HG03342 (cell line): ENCODE measurements around the gene TBL1Y.
"Not testable (repeated sequence)": the region's sequence is repeated elsewhere in the genome, so short reads cannot be mapped to it uniquely, and the experiment has no call there.

Source experiments
- ATAC-seq: cut with Tn5 transposase; IDR thresholded peaks from one replicate; pipeline ENCODE4 v1.9.1; 2021; ENCODE audit warnings: mild to moderate bottlenecking, moderate library complexity; ENCODE audit not compliant: unreplicated experiment

Gene TBL1Y

DNA sequence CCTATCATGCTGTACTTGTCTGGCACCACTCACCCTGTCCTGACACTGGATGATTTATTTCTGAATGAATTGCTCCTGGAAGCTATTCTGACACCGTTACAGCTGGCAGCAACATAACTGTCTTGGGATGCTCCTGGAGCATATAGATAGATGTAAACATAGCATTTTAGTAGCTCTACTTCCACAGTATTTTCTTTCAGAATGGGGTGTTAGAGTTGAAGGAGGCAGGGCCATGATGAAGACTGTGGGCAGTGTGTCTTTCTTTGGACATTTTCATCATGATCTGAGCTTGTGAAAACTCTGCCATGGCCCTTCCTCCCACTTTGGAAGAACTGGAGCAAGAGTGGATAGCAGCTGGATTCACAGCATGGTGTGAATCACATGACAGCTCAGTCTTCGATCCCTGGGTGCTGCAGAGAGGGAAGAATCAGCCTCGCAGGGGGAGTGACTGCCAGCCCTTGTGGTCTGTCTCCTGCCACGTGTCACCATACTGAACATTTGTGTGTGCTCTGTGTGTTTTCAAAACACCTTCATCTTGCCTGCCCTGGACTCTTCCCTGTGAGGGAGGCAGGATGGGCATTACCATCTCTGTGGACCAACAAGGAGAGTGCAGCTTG lies 61.9 kb downstream of the TBL1Y start:
- ATAC-seq, result no peak

DNA sequence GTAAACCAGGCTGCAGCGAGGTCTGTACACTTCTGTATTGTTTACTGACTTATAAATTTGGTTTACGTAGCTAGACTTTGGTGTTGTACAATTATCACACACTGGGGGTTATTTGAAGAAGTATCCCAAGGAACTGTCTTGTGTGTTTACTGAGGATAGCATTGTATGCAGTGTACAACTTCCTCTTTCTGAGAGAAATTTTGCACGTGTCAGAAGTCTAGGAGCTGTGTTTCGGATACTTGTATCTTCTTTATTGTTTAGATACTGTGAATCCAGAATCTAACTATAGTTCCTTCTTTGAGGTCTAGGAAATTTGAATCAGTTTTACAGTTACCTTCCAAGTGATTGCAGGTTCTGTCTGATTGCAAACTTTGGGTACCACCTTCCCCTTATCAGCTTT lies 64.5 kb downstream of the TBL1Y start:
- no peak for ATAC-seq

DNA sequence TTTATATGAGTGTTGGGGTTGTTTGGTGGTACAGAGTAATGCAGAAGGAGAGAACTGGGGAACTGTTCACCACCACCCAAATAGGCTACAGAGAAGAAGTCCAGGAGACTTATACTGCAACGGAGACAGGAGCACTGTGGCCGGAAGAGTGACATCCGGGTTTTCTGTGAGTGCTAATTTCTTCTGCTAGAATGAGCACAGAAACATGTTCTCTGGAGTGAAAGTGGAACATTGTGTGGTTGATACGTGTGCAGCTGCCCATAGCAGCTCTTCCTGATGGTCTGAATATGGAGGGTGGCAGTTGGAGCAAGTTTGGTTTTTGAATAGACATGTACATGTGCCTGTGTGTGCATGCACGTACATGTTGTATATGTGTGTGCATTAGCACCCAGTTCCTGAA lies 67.3 kb downstream of the TBL1Y start:
- ATAC-seq, result no peak

DNA sequence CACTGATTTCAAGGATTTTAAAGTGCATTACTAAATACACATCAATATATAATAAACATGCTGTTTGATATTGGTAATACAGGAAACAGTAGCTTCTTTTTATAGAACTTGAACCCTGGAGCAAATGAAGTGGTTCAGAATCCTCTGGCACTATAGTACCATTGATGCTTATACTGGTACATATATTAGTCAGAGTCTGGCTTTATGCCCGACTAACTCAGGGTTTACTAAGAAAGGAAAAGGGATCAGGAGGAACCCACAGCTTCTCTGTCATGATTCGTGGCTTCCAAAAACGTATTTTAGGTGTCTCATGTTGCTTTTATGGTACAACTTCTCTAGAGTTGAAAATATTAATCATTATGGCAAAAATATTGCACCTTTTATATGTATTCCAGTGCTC lies 72.7 kb downstream of the TBL1Y start:
- no peak for ATAC-seq

DNA sequence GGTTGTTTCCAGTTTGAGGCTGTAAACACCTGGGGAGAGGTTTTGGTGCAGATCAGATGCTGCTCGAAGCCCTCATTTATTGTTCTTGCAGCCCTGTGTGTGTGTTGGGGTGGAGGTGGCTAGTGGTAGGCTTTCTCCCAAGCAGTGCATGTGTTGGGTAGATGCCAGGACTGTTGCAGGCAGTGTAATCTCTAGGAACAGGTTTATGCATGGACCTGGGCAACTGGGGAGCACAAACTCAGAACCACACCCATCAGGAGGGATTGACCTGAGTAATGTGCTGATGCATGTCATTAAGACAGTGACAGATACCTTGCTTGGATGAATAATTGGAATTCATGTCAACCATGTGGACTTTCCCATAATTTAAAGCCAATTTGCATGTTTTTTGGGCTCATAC lies 77.3 kb downstream of the TBL1Y start:
- no peak for ATAC-seq

DNA sequence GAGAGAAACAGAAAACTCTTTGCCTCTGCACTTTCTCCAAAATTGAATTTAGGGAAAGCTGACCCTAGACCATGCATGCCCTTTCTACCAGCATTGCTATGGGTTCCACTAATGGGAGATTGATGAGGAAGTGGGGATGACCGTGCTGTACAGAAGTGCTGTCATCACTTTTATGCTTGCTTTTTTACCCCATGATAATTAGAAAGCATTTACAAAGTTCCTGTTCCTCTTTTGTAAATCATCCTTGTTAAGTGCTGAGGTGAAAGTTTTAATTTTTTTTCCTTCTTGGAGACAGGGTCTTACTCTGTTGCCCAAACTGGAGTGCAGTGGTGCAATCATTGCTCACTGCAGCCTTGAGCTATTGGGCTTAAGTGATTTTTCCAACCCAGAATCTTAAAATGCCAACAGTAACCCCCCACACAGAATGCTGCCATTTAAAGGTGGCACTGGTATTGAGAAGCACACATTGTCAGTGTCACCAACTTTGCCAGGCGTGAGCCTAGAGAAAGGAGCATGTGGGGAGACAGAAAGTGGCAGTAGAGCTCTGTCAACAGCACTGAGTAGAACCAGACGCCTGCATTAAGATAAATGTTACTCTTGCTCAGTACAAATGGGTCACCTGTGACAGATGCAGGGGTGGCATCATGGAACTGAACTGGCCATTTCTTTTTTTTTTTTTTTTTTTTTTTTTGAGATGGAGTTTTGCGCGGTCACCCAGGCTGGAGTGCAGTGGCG lies 79.6 kb downstream of the TBL1Y start:
- ATAC-seq, result no peak

DNA sequence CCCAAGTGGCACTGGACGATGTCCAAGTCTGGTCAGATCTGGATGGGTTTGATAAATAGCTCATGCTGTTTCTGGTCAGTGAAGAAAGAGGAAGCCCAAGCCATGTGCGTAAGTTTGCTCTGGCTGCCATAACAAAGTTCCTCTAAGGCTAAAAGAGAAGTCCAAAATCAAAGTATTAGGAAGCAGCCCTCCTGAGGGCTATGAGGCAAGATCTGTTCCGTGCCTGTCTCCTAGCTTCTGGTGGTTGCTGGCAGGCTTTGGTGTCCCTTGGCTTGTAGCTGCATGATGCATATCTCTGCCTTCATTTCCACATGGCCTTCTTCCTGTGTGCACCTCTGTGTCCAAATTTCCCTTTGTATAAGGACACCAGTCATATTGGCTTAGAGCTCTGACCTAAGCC lies 81.5 kb downstream of the TBL1Y start:
- no peak for ATAC-seq

DNA sequence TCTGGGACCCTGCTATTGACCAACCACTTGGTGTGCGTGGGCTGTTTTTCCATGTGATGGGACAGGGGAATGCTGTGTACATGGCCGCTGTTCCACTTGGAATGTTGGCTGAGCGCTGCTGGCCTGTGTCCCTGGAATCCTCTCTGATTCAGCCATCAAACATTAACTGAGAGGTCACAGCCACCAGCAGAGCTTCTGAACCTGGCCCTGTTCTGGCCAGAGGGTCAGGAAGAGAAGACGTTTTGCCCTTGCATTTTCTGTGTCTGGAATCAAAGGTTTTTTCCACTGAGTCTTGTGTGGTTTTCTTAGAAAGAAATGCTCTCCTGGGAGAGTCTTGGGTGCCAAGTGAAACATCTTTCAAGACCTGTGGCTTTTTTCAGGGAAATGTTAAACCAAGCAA lies 85.5 kb downstream of the TBL1Y start:
- no peak for ATAC-seq

DNA sequence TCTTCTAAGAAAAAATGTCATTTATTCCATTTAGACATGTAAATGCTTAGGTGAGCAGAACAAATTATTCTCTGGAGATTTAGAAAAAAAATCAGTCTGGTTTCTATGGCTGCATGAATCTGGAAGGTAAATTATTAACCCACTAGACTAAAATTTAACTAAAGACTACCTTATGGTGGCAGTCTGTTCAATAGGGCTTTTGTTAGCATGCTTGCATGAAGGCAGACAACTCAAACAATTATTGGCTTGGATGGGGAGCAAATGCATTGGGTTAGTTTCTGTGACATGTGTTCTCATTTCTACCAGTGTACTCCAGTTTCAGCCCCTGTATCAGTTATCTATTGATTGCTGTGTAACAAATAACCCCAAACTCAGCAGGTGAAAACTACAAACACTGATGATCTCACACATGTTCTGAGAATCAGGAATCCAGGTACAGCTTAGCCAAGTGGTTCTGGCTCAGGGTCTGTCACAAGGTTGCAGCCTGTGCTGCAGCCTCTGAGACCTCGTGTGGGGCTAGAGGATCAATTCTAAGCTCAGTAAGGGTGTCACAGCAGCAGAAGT lies 87.1 kb downstream of the TBL1Y start:
- ATAC-seq, result no peak

DNA sequence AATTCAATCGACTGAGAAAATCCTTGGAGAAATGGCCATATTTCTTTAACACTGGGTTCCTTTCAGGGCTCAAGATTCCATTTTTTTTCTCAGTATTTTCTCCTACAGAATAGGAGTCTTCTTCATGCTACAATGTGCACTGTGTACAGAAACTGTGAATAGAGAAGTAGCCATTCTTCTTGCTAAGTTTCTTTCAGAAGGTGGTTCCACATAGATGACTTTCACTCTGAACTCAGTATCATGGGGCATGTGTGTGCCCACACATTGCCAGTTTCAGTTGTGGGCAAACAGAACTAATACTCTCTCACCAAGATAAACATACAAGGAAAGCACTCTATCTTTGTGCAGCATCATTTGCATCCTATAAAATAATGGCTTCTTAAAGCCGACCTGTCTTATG lies 89.4 kb downstream of the TBL1Y start:
- ATAC-seq, result no peak

DNA sequence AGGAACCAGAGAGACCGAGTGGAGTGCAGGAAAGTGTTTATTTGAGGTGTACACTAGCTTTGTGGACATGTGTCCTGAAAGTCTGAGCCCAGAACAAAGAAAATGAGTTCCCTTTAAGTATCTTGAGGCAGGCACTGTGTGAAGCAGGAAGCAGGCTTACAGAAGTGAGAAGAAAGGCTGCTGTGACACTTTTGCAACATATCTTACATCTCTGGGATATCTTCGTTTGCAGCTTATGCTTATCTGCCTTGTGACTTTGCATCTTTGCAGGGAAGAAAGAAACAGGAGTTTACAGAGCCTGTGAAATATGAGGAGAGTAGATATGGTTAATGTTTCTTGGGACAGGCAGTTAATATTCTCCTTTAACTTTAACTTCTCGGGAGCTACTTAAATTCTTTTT lies 92.1 kb downstream of the TBL1Y start:
- ATAC-seq, result no peak

DNA sequence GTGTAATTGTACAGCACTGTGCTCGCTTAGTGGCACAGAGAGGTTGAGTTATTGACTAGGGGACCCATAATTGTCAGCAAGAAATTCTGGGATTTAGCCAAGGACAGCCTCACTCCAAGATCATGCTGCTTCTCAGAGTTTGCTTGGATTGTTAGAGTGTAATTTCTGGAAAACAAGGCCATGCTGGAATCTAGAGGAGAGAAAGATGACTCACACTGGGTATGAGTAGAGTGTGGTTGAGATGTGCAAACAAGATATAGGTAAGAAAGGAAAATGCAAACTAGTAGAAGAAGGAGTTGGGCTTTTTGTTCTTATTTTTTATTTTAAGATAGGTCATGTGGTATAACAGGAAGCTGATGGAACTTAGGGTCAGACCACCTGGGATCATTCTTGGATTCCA lies 97.4 kb downstream of the TBL1Y start:
- no peak for ATAC-seq

DNA sequence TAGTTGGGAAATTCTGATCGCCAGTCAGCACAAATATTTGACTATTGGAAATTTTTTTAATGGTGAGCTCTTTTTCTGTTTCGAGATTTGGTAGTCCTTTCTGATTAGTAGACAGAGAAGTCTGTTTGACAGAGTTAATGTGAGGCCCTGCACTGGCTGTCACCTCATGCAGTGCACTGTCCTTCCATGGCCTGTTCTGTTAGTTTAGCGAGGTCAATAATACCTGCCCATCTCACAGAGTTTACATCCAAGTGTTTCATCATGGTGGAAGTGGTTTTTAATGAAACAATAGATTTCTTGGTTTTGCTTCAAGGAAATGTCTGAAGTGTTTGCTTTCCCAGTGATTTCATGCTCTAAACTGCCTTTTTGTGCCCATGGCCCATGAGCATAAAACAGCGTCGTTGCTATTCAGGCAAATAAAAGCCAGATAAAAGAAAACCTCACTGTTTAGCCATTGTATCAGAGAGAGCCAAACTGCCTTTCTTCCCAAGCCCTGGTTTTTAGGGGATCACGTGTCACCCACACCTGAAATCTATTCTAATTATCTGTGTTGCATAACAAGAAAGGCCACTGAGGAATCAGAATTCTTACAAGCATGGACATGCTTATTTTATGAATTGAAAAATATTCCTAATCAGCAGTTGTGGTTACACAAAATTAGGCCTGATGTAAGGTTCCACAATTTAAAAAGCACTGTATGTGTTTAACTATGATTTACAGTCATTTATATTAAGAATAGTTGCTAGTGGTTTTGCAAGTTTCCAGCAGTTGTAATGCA lies 98.3 kb downstream of the TBL1Y start:
- no peak for ATAC-seq

DNA sequence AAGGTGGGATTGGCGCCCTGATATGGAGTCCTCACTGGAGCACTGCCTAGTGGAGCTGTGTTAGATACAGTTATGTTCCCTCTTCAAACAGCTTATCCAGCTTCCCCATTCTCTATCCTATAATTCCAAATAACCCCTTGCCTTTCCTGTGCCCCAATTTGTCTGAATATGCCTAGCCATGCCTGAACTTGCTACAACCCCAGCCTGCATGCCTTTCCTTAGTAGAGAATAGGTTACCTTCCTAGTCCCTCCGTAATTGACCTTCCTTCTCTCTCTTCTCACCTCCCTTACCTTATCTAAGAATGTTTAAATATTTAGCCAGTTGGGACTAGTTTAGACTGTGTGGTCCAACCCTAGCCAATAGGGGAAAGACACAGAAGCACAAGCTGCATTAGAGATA lies 102.6 kb downstream of the TBL1Y start:
- ATAC-seq, result no peak

DNA sequence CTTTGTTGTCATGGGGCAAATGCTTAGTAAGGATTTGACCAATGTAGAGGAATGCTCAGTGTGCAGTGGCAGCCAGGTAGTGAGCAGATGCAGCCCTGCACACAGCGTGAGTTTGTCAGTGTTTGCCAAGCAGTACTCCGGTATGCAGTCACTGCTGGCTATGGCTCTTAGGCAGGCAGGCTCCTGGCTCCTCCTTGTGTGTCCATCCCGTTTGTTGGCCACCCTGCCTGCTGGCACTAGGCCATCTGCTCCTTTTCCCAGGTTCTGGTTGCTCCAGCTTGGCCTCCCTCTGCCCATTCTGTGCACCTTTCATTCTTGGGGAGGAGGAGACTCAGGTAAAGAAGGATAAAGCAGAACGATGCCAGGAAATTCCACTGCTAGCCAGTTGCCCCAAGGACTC lies 106.0 kb downstream of the TBL1Y start:
- ATAC-seq, result no peak

DNA sequence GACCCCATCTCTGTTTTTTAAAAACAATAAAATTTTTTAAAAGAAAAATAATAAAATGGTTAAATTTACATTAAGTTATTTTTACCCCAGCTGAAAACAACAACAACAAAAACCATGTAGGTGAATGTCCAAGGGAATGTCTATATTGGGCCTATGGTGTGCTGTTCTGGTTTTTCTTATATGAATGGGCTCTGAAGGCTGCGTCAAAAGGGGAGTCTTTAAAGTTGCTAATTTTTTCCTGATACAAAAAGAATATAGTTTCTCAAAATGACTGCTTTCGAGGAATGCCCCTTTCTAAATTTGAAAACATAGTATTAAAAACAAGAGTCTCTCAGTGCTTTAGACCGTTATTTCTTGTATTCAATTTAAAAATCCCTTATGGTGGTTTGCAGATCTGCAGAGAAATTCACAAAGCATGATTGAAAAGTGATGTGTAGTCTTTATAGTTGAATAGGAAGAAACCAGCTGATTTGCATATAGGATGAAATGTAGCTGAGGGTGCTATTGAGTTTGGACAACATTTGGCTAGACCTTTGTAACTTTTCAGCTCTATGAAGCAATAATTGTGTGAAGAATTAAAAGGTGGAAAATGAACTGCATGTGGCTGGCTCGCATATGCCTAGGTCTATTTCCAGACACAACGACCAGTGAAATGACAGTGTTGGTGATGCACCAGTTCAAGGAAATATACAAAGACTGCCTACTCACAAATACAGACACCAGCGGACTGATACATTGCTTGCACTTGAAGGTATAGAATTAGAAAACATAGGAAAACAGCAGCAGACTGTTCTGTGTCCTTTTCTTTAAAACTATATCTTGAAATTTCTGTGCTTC lies 107.0 kb downstream of the TBL1Y start:
- no peak for ATAC-seq

DNA sequence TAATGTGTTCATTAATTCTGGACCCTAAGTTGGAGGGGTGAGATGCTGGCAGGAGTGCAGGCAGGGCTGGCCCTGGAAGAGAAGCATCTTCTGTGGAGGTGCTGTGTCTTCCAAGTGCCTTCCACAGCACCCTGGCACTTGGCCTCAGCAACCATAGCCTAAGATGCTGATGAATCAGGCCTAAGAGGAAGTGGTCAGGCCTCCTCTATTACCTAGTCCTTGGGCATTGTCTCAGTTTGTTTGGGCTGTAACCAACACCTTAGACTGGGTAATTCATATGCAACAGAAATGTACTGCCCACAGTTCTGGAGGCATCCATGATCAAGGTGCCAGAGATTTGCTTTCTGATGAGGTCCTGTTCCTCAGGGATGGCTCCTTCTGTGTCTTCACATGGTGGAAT lies 128.5 kb downstream of the TBL1Y start:
- no peak for ATAC-seq

DNA sequence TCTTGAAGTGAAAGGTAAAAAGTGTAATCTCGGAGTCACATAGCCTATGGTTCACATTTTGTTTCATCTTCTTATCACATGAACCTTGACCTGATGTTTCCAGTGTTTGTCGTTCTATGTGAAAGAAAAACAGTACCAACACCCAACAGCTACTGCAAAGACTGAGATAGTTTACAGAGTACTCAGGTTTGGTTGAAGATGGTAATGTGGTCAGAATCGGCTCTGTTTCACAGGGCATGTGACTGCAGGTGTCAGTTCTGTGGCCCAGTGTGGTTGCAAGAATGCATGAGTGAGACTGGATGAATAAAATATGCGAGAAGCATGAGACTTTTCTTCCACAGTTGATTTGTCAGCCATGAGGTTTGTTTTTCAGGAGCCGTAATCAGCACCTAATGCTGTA lies 130.2 kb downstream of the TBL1Y start:
- no peak for ATAC-seq

DNA sequence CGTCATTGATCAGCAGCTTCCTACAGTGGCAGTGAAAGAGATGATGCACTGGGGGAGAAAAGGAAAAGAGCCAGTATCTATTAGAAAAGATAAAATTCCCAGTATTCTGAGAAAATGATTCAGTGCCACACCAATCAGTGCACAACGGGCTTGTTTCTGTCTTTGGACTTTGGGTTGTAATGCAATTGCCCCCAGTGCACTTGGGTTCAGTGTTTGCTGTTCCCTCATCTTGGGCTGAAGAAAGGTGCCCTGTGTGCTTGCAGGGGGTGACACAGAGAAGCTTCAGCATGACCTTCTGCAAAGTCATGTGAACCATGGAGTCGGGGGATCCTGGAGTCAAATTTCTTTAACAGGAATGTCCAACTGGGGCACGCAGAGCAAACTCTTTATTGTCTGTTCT lies 131.5 kb downstream of the TBL1Y start:
- ATAC-seq, result no peak

DNA sequence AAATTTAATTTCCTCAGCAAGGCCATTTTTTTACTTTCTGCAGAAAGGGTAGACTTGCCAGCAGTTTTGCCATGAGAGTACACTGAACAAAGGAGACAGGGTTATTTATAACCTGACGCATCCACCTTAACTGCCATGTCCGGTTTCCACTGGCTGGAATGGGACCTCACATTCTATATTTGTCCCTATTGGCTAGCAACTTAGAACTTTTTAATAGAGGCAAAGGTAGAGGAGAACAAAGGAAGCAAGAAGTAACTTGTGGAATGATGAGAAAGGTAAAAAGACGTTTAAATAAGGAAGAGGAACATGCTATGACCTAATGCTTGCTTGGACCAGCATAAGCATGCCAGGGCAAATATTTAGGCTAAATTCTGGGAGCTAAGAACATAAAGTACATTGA lies 142.0 kb downstream of the TBL1Y start:
- ATAC-seq, result not testable (repeated sequence)

DNA sequence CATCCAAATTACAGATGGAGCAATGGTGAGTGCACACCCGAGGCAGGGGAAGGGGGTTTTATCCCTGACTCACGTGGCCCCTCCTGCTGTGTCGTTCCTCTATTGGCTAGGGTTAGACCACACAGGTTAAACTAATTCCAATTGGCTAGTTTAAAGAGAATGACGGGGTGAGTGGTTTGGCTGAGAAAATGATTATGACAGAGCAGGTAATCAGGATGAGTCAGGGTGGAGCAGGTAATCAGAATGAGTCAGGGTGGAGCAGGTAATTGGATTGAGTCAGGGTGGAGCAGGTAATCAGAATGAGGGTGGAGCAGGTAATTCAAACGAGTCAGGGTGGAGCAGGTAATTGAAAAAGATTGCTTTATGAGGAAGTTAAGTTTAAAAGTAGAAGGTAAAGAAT lies 146.4 kb downstream of the TBL1Y start:
- ATAC-seq, result no peak
